T-helper 17 cell (primary cell): ENCODE results near the gene PTTG1IP. TPM values are rescaled to one million over a fixed set of nuclear protein-coding genes. Genes with fewer than 3 reads are reported as not detected.

Experiments used
- ATAC-seq: fragments of 150-1000 bp; cut with Tn5 transposase; 2 replicates; pipeline ENCODE4 v1.10.0; 2021; ENCODE audit warnings: mild to moderate bottlenecking, moderate library complexity
- DNase-seq, 3 donors: peaks; one replicate each; pipeline versions ENCODE4 v3.0.0 to v3.0.0-alpha.2; 2020 to 2021
- H3K9me3 ChIP-seq: one replicate; pipeline ENCODE4 v1.7.0; 2013; ENCODE audit warnings: low read length, mild to moderate bottlenecking; ENCODE audit not compliant: control insufficient read depth, poor library complexity, severe bottlenecking
- H3K27ac Mint-ChIP-seq: one replicate; pipeline ENCODE4 v1.8.0; 2022; ENCODE audit warnings: mild to moderate bottlenecking, moderate library complexity, mixed read lengths
- H3K27me3 Mint-ChIP-seq: one replicate; pipeline ENCODE4 v1.8.0; 2022; ENCODE audit warnings: mixed read lengths
- H3K36me3 Mint-ChIP-seq: one replicate; pipeline ENCODE4 v1.8.0; 2022; ENCODE audit warnings: low read depth, mixed read lengths
- H3K4me1 Mint-ChIP-seq: one replicate; pipeline ENCODE4 v1.8.0; 2022; ENCODE audit warnings: mild to moderate bottlenecking, mixed read lengths
- H3K4me3 Mint-ChIP-seq: one replicate; pipeline ENCODE4 v1.8.0; 2022; ENCODE audit warnings: mild to moderate bottlenecking, moderate library complexity, mixed read lengths
- total RNA-seq, 4 donors: library from RNA in 2 of 4; stranded (reverse) in 2 of 4; gene quantifications; one replicate each; pipeline ENCODE4 v1.2.3 and lab custom pipeline; 2022 to 2026

The PTTG1IP gene
- total RNA-seq, 2 donors from 2014 or later: 98.4 to 123 TPM

- peaks cover 5% of the 10 kb centered on the region for H3K4me1 Mint-ChIP-seq
- no peak overlapping the region for H3K27ac Mint-ChIP-seq
- H3K27me3 Mint-ChIP-seq: no peaks in the 10 kb centered on the region
- no peaks in the 10 kb centered on the region for H3K9me3 ChIP-seq
- no peak overlapping the region for H3K4me3 Mint-ChIP-seq
- H3K36me3 Mint-ChIP-seq: peaks cover 3% of the 10 kb centered on the region
- DNase-seq: no peak
- ATAC-seq: peak; percentile 36
Observed at GRCh38 chr21:44831227-44831860, 42.1 kb downstream of the PTTG1IP start.

- Mint-ChIP-seq H3K27me3 (no peaks in the 10 kb centered on the region), H3K27ac (no peak overlapping the region), H3K36me3 (peaks cover 3% of the 10 kb centered on the region), H3K4me3 (no peak overlapping the region), H3K4me1 (peaks cover 5% of the 10 kb centered on the region)
- H3K9me3 ChIP-seq: no peaks in the 10 kb centered on the region
- no peak for ATAC-seq
- DNase-seq: no peak
Observed at GRCh38 chr21:44829507-44830092, 43.9 kb downstream of the PTTG1IP start.

GRCh38 chr21:44828362-44829056 is 45.0 kb downstream of the PTTG1IP start:
- Mint-ChIP-seq H3K27ac (no peak overlapping the region), H3K4me3 (no peak overlapping the region)

GRCh38 chr21:44823179-44823660 is 50.3 kb downstream of the PTTG1IP start:
- Mint-ChIP-seq H3K4me1 (no peaks in the 10 kb centered on the region), H3K36me3 (no peaks in the 10 kb centered on the region), H3K4me3 (no peak overlapping the region), H3K27me3 (no peaks in the 10 kb centered on the region), H3K27ac (no peak overlapping the region)
- peaks cover 3% of the 10 kb centered on the region for H3K9me3 ChIP-seq
- no peak for ATAC-seq
- DNase-seq: no peak

More at GRCh38 chr21:44828362-44829056, 45.0 kb downstream of the PTTG1IP start:
- peaks cover 5% of the 10 kb centered on the region for H3K4me1 Mint-ChIP-seq
- DNase-seq: no peak
- no peaks in the 10 kb centered on the region for H3K9me3 ChIP-seq
- peaks cover 3% of the 10 kb centered on the region for H3K36me3 Mint-ChIP-seq
- no peak for ATAC-seq
- no peaks in the 10 kb centered on the region for H3K27me3 Mint-ChIP-seq

GRCh38 chr21:44822484-44823178 is 50.9 kb downstream of the PTTG1IP start:
- H3K4me3 Mint-ChIP-seq: no peak overlapping the region
- H3K4me1 Mint-ChIP-seq: no peaks in the 10 kb centered on the region
- peaks cover 3% of the 10 kb centered on the region for H3K9me3 ChIP-seq
- ATAC-seq: no peak
- no peaks in the 10 kb centered on the region for H3K27me3 Mint-ChIP-seq
- no peak overlapping the region for H3K27ac Mint-ChIP-seq
- no peaks in the 10 kb centered on the region for H3K36me3 Mint-ChIP-seq
- DNase-seq: no peak

- peaks cover 6% of the 10 kb centered on the region for H3K4me1 Mint-ChIP-seq
- H3K9me3 ChIP-seq: peaks cover 3% of the 10 kb centered on the region
- no peaks in the 10 kb centered on the region for H3K27me3 Mint-ChIP-seq
- ATAC-seq: no peak
- H3K36me3 Mint-ChIP-seq: no peaks in the 10 kb centered on the region
- DNase-seq: no peak
- no peak overlapping the region for H3K27ac Mint-ChIP-seq
- H3K4me3 Mint-ChIP-seq: no peak overlapping the region
Observed at GRCh38 chr21:44820851-44821250, 52.6 kb downstream of the PTTG1IP start.

- Mint-ChIP-seq H3K27me3 (no peaks in the 10 kb centered on the region), H3K27ac (no peak overlapping the region), H3K36me3 (no peaks in the 10 kb centered on the region), H3K4me1 (peaks cover 8% of the 10 kb centered on the region), H3K4me3 (peak overlapping the region; percentile 26)
- peaks cover 3% of the 10 kb centered on the region for H3K9me3 ChIP-seq
- DNase-seq (no peak), ATAC-seq (no peak)
Observed at GRCh38 chr21:44819283-44820243, 53.9 kb downstream of the PTTG1IP start.

- Mint-ChIP-seq H3K27ac (no peak overlapping the region), H3K27me3 (no peaks in the 10 kb centered on the region), H3K4me3 (peak overlapping the region; percentile 86), H3K4me1 (peaks cover 8% of the 10 kb centered on the region), H3K36me3 (no peaks in the 10 kb centered on the region)
- ATAC-seq (no peak), DNase-seq (no peak)
- H3K9me3 ChIP-seq: peaks cover 3% of the 10 kb centered on the region
Observed at GRCh38 chr21:44818640-44819011, 54.9 kb downstream of the PTTG1IP start.

GRCh38 chr21:44817914-44818639 is 55.4 kb downstream of the PTTG1IP start, which contains the start of gene SUMO3:
Gene SUMO3, minus strand, starts transcription at chr21:44818062. Its CDS starts 94 bp downstream, at chr21:44817968.
- peak; percentile 83 to 91 (median 86) for DNase-seq

GRCh38 chr21:44817506-44817880 is 56.0 kb downstream of the PTTG1IP start:
- H3K27ac Mint-ChIP-seq: no peak overlapping the region
- H3K36me3 Mint-ChIP-seq: peaks cover 3% of the 10 kb centered on the region

More at GRCh38 chr21:44817914-44818639, 55.4 kb downstream of the PTTG1IP start, which contains the start of gene SUMO3:
- Mint-ChIP-seq H3K4me1 (peaks cover 10% of the 10 kb centered on the region), H3K27me3 (no peaks in the 10 kb centered on the region), H3K4me3 (peak within 1 kb of the TSS; percentile 86), H3K36me3 (no peaks in the 10 kb centered on the region), H3K27ac (no peak within 1 kb of the TSS)
- peak; percentile 75 for ATAC-seq
- peaks cover 3% of the 10 kb centered on the region for H3K9me3 ChIP-seq

GRCh38 chr21:44816761-44817505 is 56.6 kb downstream of the PTTG1IP start:
- H3K9me3 ChIP-seq: no peaks in the 10 kb centered on the region
- DNase-seq (no peak), ATAC-seq (no peak)
- no peak overlapping the region for H3K27ac Mint-ChIP-seq
- H3K4me1 Mint-ChIP-seq: peaks cover 16% of the 10 kb centered on the region
- H3K27me3 Mint-ChIP-seq: no peaks in the 10 kb centered on the region
- H3K36me3 Mint-ChIP-seq: peaks cover 3% of the 10 kb centered on the region
- peak overlapping the region; percentile 86 for H3K4me3 Mint-ChIP-seq

More at GRCh38 chr21:44817506-44817880, 56.0 kb downstream of the PTTG1IP start:
- H3K9me3 ChIP-seq: peaks cover 1% of the 10 kb centered on the region
- Mint-ChIP-seq H3K4me3 (peak overlapping the region; percentile 86), H3K27me3 (no peaks in the 10 kb centered on the region), H3K4me1 (peaks cover 14% of the 10 kb centered on the region)
- DNase-seq (peak; percentile 88 to 94 (median 92)), ATAC-seq (peak; percentile 90)
